GM12875 (cell line): ENCODE measurements around the gene PPP1R1A.

Experiments used
- H3K4me3 ChIP-seq: one replicate; pipeline ENCODE4 v1.5.1; 2011; ENCODE audit warnings: low read depth, low read length, control low read depth
- CTCF ChIP-seq: IDR thresholded peaks from 2 replicates; pipeline ENCODE4 v1.5.1; 2011; ENCODE audit warnings: low read depth, mild to moderate bottlenecking, control low read depth, inconsistent platforms, low read length, moderate library complexity, borderline replicate concordance; ENCODE audit not compliant: insufficient read depth

Gene PPP1R1A

GRCh38 chr12:54538136-54538700, 50.2 kb downstream of the PPP1R1A start:
- no peak for TF ChIP-seq CTCF
- H3K4me3 ChIP-seq, result no peak overlapping the region

GRCh38 chr12:54535474-54535873, 53.0 kb downstream of the PPP1R1A start:
- TF ChIP-seq CTCF, result no peak
- H3K4me3 ChIP-seq, result no peak overlapping the region

GRCh38 chr12:54529581-54529980, 58.9 kb downstream of the PPP1R1A start:
- H3K4me3 ChIP-seq, result no peak overlapping the region
- TF ChIP-seq CTCF, result no peak
